ENCODE measurements around the gene LGI4. TPM values are rescaled to one million over a fixed set of nuclear protein-coding genes. Genes with fewer than 3 reads are reported as not detected.

LGI4 gene
- total RNA-seq, 1 donor from 2014 or later: 6.7 TPM

GRCh38 chr19:35122687-35123551, 11.9 kb downstream of the LGI4 start:
- H3K27me3 ChIP-seq: no peaks in the 10 kb centered on the region
- no peak overlapping the region for H3K27ac ChIP-seq
- TF ChIP-seq, protein P1, sequence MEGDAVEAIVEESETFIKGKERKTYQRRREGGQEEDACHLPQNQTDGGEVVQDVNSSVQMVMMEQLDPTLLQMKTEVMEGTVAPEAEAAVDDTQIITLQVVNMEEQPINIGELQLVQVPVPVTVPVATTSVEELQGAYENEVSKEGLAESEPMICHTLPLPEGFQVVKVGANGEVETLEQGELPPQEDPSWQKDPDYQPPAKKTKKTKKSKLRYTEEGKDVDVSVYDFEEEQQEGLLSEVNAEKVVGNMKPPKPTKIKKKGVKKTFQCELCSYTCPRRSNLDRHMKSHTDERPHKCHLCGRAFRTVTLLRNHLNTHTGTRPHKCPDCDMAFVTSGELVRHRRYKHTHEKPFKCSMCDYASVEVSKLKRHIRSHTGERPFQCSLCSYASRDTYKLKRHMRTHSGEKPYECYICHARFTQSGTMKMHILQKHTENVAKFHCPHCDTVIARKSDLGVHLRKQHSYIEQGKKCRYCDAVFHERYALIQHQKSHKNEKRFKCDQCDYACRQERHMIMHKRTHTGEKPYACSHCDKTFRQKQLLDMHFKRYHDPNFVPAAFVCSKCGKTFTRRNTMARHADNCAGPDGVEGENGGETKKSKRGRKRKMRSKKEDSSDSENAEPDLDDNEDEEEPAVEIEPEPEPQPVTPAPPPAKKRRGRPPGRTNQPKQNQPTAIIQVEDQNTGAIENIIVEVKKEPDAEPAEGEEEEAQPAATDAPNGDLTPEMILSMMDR (IDR thresholded peaks at IDR 0.05): no peak
- ATAC-seq (no peak), DNase-seq (no peak)
- H3K9me3 ChIP-seq: no peaks in the 10 kb centered on the region
- intact Hi-C loops (cut with DNase I): no loop called here
- H3K36me3 ChIP-seq: peaks cover 3% of the 10 kb centered on the region
- no peak overlapping the region for H3K4me3 ChIP-seq
- H3K4me1 ChIP-seq: peaks cover 32% of the 10 kb centered on the region

DNA sequence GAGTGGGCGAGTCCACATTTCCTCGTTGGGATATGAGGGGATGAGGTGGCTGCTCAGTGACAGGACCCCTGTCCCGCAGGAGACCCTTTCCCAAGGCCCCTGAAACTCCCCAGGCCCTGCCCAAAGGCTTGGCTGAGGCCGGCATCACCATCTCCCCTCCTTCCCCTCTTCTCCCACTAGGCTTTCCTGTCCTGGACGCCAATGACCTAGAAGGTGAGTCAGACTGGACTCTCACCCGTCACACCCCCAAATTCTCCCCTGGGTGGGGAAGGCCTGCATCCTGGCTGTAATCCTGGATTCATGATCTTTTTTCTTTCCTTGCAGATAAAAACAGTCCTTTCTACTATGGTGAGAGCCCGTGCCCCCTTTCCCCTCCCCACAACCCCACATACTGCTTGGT, 14.0 kb downstream of the LGI4 start:
- TF ChIP-seq, protein P1 (IDR thresholded peaks at IDR 0.05): no peak
- intact Hi-C loops (cut with DNase I): no loop called here
- ATAC-seq: no peak
- Histone ChIP-seq H3K9me3 (no peaks in the 10 kb centered on the region), H3K36me3 (peaks cover 3% of the 10 kb centered on the region), H3K27me3 (no peaks in the 10 kb centered on the region), H3K4me3 (no peak overlapping the region), H3K27ac (no peak overlapping the region), H3K4me1 (peaks cover 32% of the 10 kb centered on the region)
- no peak for DNase-seq

GRCh38 chr19:35120492-35120891, 14.4 kb downstream of the LGI4 start:
- intact Hi-C loops (cut with DNase I): no loop called here
- Histone ChIP-seq H3K27me3 (no peaks in the 10 kb centered on the region), H3K4me1 (peaks cover 32% of the 10 kb centered on the region), H3K4me3 (no peak overlapping the region), H3K9me3 (no peaks in the 10 kb centered on the region), H3K27ac (no peak overlapping the region), H3K36me3 (peaks cover 3% of the 10 kb centered on the region)
- no peak for ATAC-seq
- TF ChIP-seq, protein P1 (IDR thresholded peaks at IDR 0.05): no peak
- DNase-seq: no peak

DNA sequence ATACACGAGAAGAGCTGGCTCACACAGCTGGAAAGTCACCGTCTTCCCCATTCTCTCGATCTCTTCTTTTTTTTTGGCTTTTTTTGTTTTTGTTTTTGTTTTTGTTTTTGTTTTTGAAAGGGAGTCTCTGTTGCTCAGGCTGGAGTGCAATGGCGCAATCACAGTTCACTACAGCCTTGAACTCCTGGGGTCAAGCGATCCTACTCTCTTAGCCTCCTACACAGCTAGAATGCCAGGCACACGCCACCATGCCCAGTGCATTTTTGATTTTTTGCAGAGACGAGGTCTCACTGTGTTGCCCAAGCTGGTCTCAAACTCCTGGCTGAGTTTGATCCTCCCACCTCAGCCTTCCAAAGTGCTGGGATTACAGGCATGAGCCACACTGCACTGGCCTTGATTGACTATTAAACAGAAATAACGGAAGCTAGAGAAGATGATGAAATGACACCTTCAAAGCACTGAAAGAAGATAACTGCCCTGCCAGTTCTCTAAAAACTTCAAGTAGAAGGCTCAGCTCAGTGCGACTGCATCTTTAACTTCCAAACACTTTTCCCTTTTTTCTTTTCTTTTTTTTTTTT, 15.2 kb downstream of the LGI4 start:
- ATAC-seq (no peak), DNase-seq (no peak)
- Histone ChIP-seq H3K4me3 (peak overlapping the region; percentile 30), H3K36me3 (peaks cover 3% of the 10 kb centered on the region), H3K4me1 (peaks cover 32% of the 10 kb centered on the region), H3K9me3 (no peaks in the 10 kb centered on the region), H3K27ac (peak overlapping the region; percentile 74), H3K27me3 (no peaks in the 10 kb centered on the region)
- intact Hi-C loops (cut with DNase I): no loop called here
- TF ChIP-seq, protein P1 (IDR thresholded peaks at IDR 0.05): no peak

- no peaks in the 10 kb centered on the region for H3K9me3 ChIP-seq
- peaks cover 3% of the 10 kb centered on the region for H3K36me3 ChIP-seq
- peak overlapping the region; percentile 74 for H3K27ac ChIP-seq
- peak overlapping the region; percentile 30 for H3K4me3 ChIP-seq
- peaks cover 36% of the 10 kb centered on the region for H3K4me1 ChIP-seq
- H3K27me3 ChIP-seq: no peaks in the 10 kb centered on the region
- TF ChIP-seq, protein P1 (IDR thresholded peaks at IDR 0.05): no peak
- DNase-seq: no peak
- intact Hi-C loops (cut with DNase I): no loop called here
- no peak for ATAC-seq
These were observed 15.8 kb downstream of the LGI4 start for GRCh38 chr19:35119091-35119490.

Data from upper lobe of right lung (tissue), 1 donor.